Esophagus squamous epithelium (tissue), 4 donors: ENCODE data around the gene DEPDC5.

Source experiments
- CTCF ChIP-seq, 6 experiments: fragments of 450-650 bp in 4 of 6; fragments of 200-600 bp in 2 of 6; sonication (generic) in 2 of 6; IDR thresholded peaks; one replicate each; pipeline ENCODE4 v1.5.1; 2016 to 2019; ENCODE audit warnings: antibody characterized with exemption in 6 of 6, mild to moderate bottlenecking in 4 of 6, moderate library complexity in 4 of 6
- POLR2A ChIP-seq, 4 donors: fragments of 450-650 bp; IDR thresholded peaks; one replicate each; pipeline ENCODE4 v1.6.1; 2017; ENCODE audit warnings: antibody characterized with exemption in 4 of 4, mild to moderate bottlenecking in 4 of 4, moderate library complexity in 3 of 4

- TF ChIP-seq CTCF (IDR thresholded peaks at IDR 0.05) (peak in 1 of 6 experiments; percentile 8), POLR2A (IDR thresholded peaks at IDR 0.05) (no peak)
Measured at GRCh38 chr22:31753005-31753633, 700 bp upstream of the DEPDC5 start.
